RWPE2 (cell line): ENCODE results near the gene CFLAR.

Source experiments
- ATAC-seq: fragments of 200-7000 bp; cut with Tn5 transposase; 3 replicates; pipeline ENCODE4 v1.9.1; 2021; ENCODE audit warnings: low read depth
- DNase-seq: peaks from one replicate; pipeline ENCODE4 v3.0.0-alpha.2; 2020; ENCODE audit warnings: low spot score
- H3K27ac ChIP-seq: fragments of 450-650 bp; 2 replicates; pipeline ENCODE4 v1.5.1; 2017; ENCODE audit warnings: mild to moderate bottlenecking; ENCODE audit not compliant: poor library complexity, severe bottlenecking
- H3K27me3 ChIP-seq: fragments of 250-450 bp; sonication (Bioruptor Pico); 2 replicates; pipeline ENCODE4 v1.5.1; 2021; ENCODE audit warnings: mild to moderate bottlenecking, moderate library complexity; ENCODE audit not compliant: insufficient read depth, poor library complexity, severe bottlenecking
- H3K36me3 ChIP-seq: fragments of 250-450 bp; sonication (Bioruptor Pico); 2 replicates; pipeline ENCODE4 v1.5.1; 2020; ENCODE audit warnings: low read depth, mild to moderate bottlenecking, moderate library complexity
- H3K4me1 ChIP-seq: fragments of 250-450 bp; sonication (Bioruptor Pico); 2 replicates; pipeline ENCODE4 v1.5.1; 2021; ENCODE audit warnings: mild to moderate bottlenecking, moderate library complexity; ENCODE audit not compliant: insufficient read depth, poor library complexity, severe bottlenecking
- H3K4me3 ChIP-seq: fragments of 250-450 bp; sonication (Bioruptor Pico); 2 replicates; pipeline ENCODE4 v1.5.1; 2021; ENCODE audit warnings: mild to moderate bottlenecking, moderate library complexity; ENCODE audit not compliant: severe bottlenecking
- H3K9me3 ChIP-seq: fragments of 250-450 bp; sonication (Bioruptor Pico); 2 replicates; pipeline ENCODE4 v1.5.1; 2021; ENCODE audit warnings: mild to moderate bottlenecking, moderate library complexity; ENCODE audit not compliant: severe bottlenecking
- CTCF ChIP-seq: fragments of 450-650 bp; IDR thresholded peaks from one replicate; pipeline ENCODE4 v1.5.1; 2017; ENCODE audit warnings: mild to moderate bottlenecking, moderate library complexity; ENCODE audit not compliant: poor library complexity, severe bottlenecking

CFLAR gene

GRCh38 chr2:201132518-201132917, 16.6 kb downstream of the CFLAR start:
- no peaks in the 10 kb centered on the region for H3K9me3 ChIP-seq
- peaks cover 26% of the 10 kb centered on the region for H3K36me3 ChIP-seq
- DNase-seq (no peak), ATAC-seq (no peak)
- H3K4me3 ChIP-seq = no peak overlapping the region
- no peak for TF ChIP-seq CTCF
- no peaks in the 10 kb centered on the region for H3K27me3 ChIP-seq
- peak overlapping the region; percentile 77 for H3K27ac ChIP-seq
- H3K4me1 ChIP-seq = peaks cover 50% of the 10 kb centered on the region

GRCh38 chr2:201135386-201135785, 19.4 kb downstream of the CFLAR start:
- H3K4me1 ChIP-seq = peaks cover 27% of the 10 kb centered on the region
- H3K27me3 ChIP-seq = no peaks in the 10 kb centered on the region
- H3K27ac ChIP-seq = peak overlapping the region; percentile 77
- no peak for DNase-seq
- ATAC-seq = no peak
- no peak for TF ChIP-seq CTCF
- H3K9me3 ChIP-seq = no peaks in the 10 kb centered on the region
- no peak overlapping the region for H3K4me3 ChIP-seq
- peaks cover 29% of the 10 kb centered on the region for H3K36me3 ChIP-seq

- DNase-seq = no peak
- Histone ChIP-seq H3K4me3 (no peak overlapping the region), H3K4me1 (peaks cover 22% of the 10 kb centered on the region), H3K36me3 (peaks cover 44% of the 10 kb centered on the region), H3K9me3 (no peaks in the 10 kb centered on the region), H3K27me3 (no peaks in the 10 kb centered on the region), H3K27ac (peak overlapping the region; percentile 77)
- no peak for TF ChIP-seq CTCF
- ATAC-seq = no peak
Observed at GRCh38 chr2:201136889-201137321, 20.9 kb downstream of the CFLAR start.

- H3K4me1 ChIP-seq = peaks cover 20% of the 10 kb centered on the region
- no peak overlapping the region for H3K27ac ChIP-seq
- ATAC-seq (no peak), DNase-seq (no peak)
- no peak for TF ChIP-seq CTCF
- H3K4me3 ChIP-seq = no peak overlapping the region
- H3K9me3 ChIP-seq = no peaks in the 10 kb centered on the region
- H3K36me3 ChIP-seq = peaks cover 47% of the 10 kb centered on the region
- H3K27me3 ChIP-seq = no peaks in the 10 kb centered on the region
Observed at GRCh38 chr2:201137505-201138400, 21.8 kb downstream of the CFLAR start.
